GM11168 (cell line): Measurements from ENCODE around the gene KIF1A.

Experiments
- in situ Hi-C: fragments of 300-500 bp; cut with MboI; formaldehyde crosslinking; loops from one replicate; pipeline ENCODE4 v1.12.0; 2022; ENCODE audit warnings: low sequenced_read_pairs; ENCODE audit not compliant: unreplicated experiment

The KIF1A gene

GRCh38 chr2:240806006-240806405 is 14.0 kb downstream of the KIF1A start:
- in situ Hi-C loops: no loop called here

GRCh38 chr2:240803191-240803590 is 16.8 kb downstream of the KIF1A start:
- in situ Hi-C loops: no loop called here

GRCh38 chr2:240799033-240799820 is 20.8 kb downstream of the KIF1A start:
- in situ Hi-C loops: no loop called here

GRCh38 chr2:240798327-240798905 is 21.6 kb downstream of the KIF1A start:
- in situ Hi-C loops: no loop called here

GRCh38 chr2:240797914-240798313 is 22.1 kb downstream of the KIF1A start:
- in situ Hi-C loops: no loop called here

GRCh38 chr2:240797500-240797895 is 22.5 kb downstream of the KIF1A start:
- in situ Hi-C loops: no loop called here

GRCh38 chr2:240796543-240797499 is 23.2 kb downstream of the KIF1A start:
- in situ Hi-C loops: no loop called here

- in situ Hi-C loops: no loop called here
Observed at GRCh38 chr2:240795916-240796510, 24.0 kb downstream of the KIF1A start.

GRCh38 chr2:240795454-240795853 is 24.6 kb downstream of the KIF1A start:
- in situ Hi-C loops: no loop called here

GRCh38 chr2:240794178-240794721 is 25.8 kb downstream of the KIF1A start:
- in situ Hi-C loops: no loop called here

GRCh38 chr2:240793313-240794177 is 26.5 kb downstream of the KIF1A start:
- in situ Hi-C loops: no loop called here

GRCh38 chr2:240792629-240793312 is 27.2 kb downstream of the KIF1A start:
- in situ Hi-C loops: no loop called here

GRCh38 chr2:240791821-240792628 is 28.0 kb downstream of the KIF1A start:
- in situ Hi-C loops: no loop called here

- in situ Hi-C loops: no loop called here
Observed at GRCh38 chr2:240791221-240791800, 28.7 kb downstream of the KIF1A start.

- in situ Hi-C loops: no loop called here
Observed at GRCh38 chr2:240790370-240791220, 29.4 kb downstream of the KIF1A start.

GRCh38 chr2:240789501-240790369 is 30.3 kb downstream of the KIF1A start:
- in situ Hi-C loops: no loop called here
